Natural killer cell (primary cell): ENCODE data around the gene RIMS3. TPM values are rescaled to one million over a fixed set of nuclear protein-coding genes. Genes with fewer than 3 reads are reported as not detected.
"Not testable (repeated sequence)": the region's sequence is repeated elsewhere in the genome, so short reads cannot be mapped to it uniquely, and the experiment has no call there.

Source experiments
- ATAC-seq, 3 donors: fragments of 150-1000 bp in 2 of 3; fragments of 200-7000 bp in 1 of 3; cut with Tn5 transposase; 1 replicate in 1 of 3; 2 replicates in 2 of 3; pipeline ENCODE4 v1.10.0; 2021; ENCODE audit warnings: mild to moderate bottlenecking in 2 of 3, moderate library complexity in 2 of 3
- DNase-seq, 2 donors: peaks; one replicate each; pipeline versions ENCODE4 v3.0.0 to v3.0.0-alpha.2; 2013 to 2021; ENCODE audit warnings: mixed read lengths in 1 of 2
- H3K27ac ChIP-seq: one replicate; pipeline ENCODE4 v1.5.1; 2013; ENCODE audit warnings: mild to moderate bottlenecking, low read length
- H3K27me3 ChIP-seq: one replicate; pipeline ENCODE4 v1.6.1; 2013; ENCODE audit warnings: low read length; ENCODE audit not compliant: control insufficient read depth, insufficient read depth
- H3K36me3 ChIP-seq: one replicate; pipeline ENCODE4 v1.6.1; 2013; ENCODE audit warnings: low read length; ENCODE audit not compliant: control insufficient read depth, insufficient read depth
- H3K4me1 ChIP-seq: one replicate; pipeline ENCODE4 v1.6.1; 2013; ENCODE audit warnings: low read length; ENCODE audit not compliant: control insufficient read depth, insufficient read depth
- H3K4me3 ChIP-seq: one replicate; pipeline ENCODE4 v1.5.1; 2013; ENCODE audit warnings: low read length
- H3K9me3 ChIP-seq: one replicate; pipeline ENCODE4 v1.6.1; 2013; ENCODE audit warnings: low read length; ENCODE audit not compliant: control insufficient read depth, insufficient read depth
- H3K27ac Mint-ChIP-seq, 2 donors: one replicate each; pipeline ENCODE4 v1.8.0; 2022; ENCODE audit warnings: mild to moderate bottlenecking in 2 of 2, mixed read lengths in 2 of 2, moderate library complexity in 1 of 2
- H3K27me3 Mint-ChIP-seq, 2 donors: one replicate each; pipeline ENCODE4 v1.8.0; 2022; ENCODE audit warnings: low read depth in 2 of 2, mixed read lengths in 2 of 2
- H3K36me3 Mint-ChIP-seq: one replicate; pipeline ENCODE4 v1.8.0; 2022; ENCODE audit warnings: mixed read lengths
- H3K4me1 Mint-ChIP-seq, 2 donors: one replicate each; pipeline ENCODE4 v1.8.0; 2022; ENCODE audit warnings: mixed read lengths in 2 of 2
- H3K4me3 Mint-ChIP-seq: one replicate; pipeline ENCODE4 v1.8.0; 2022; ENCODE audit warnings: mild to moderate bottlenecking, moderate library complexity, mixed read lengths
- H3K9me3 Mint-ChIP-seq, 2 donors: one replicate each; pipeline ENCODE4 v1.8.0; 2022; ENCODE audit warnings: mixed read lengths in 2 of 2
- CTCF ChIP-seq: fragments of 200-600 bp; IDR thresholded peaks from one replicate; pipeline ENCODE4 v1.8.0; 2022; ENCODE audit warnings: antibody characterized with exemption
- WGBS: methylation state at CpG from one replicate; pipeline ENCODE4 v1.1.7; 2013; ENCODE audit warnings: missing lambda C conversion rate; ENCODE audit not compliant: insufficient coverage; 5-methylcytosine and 5-hydroxymethylcytosine counted together
- intact Hi-C: fragments of 100-400 bp; cut with micrococcal nuclease; formaldehyde crosslinking; loops from one replicate; pipeline ENCODE4 v1.14.2; 2022
- total RNA-seq, 4 donors: library from RNA; stranded (reverse); fragments of 120-200 nt in 1 of 4; gene quantifications; one replicate each; pipeline versions ENCODE4 v1.2.3 to v1.2.4, GENCODE V29; 2013 to 2022

Gene RIMS3
- total RNA-seq, 3 donors from 2014 or later (not counting 1 experiment from before 2014, with no cell fraction given), result 0.56 to 2.1 (median 1.1) TPM

- Mint-ChIP-seq H3K4me1 (peaks cover 20 to 22% of the 10 kb centered on the region in 2 donors), H3K36me3 (no peaks in the 10 kb centered on the region), H3K27me3 (no peaks in the 10 kb centered on the region), H3K27ac (no peak overlapping the region), H3K4me3 (no peak overlapping the region), H3K9me3 (no peaks in the 10 kb centered on the region)
- ATAC-seq, result no peak
- H3K27ac ChIP-seq, result no peak overlapping the region
- no peak for TF ChIP-seq CTCF
- no peaks in the 10 kb centered on the region for H3K9me3 ChIP-seq
- no peaks in the 10 kb centered on the region for H3K27me3 ChIP-seq
- no peaks in the 10 kb centered on the region for H3K36me3 ChIP-seq
- no peak overlapping the region for H3K4me3 ChIP-seq
- peaks cover 26% of the 10 kb centered on the region for H3K4me1 ChIP-seq
- DNase-seq, result no peak
- intact Hi-C loops, result no loop called here
Measured at GRCh38 chr1:40633523-40633922, 32.0 kb downstream of the RIMS3 start.

DNA sequence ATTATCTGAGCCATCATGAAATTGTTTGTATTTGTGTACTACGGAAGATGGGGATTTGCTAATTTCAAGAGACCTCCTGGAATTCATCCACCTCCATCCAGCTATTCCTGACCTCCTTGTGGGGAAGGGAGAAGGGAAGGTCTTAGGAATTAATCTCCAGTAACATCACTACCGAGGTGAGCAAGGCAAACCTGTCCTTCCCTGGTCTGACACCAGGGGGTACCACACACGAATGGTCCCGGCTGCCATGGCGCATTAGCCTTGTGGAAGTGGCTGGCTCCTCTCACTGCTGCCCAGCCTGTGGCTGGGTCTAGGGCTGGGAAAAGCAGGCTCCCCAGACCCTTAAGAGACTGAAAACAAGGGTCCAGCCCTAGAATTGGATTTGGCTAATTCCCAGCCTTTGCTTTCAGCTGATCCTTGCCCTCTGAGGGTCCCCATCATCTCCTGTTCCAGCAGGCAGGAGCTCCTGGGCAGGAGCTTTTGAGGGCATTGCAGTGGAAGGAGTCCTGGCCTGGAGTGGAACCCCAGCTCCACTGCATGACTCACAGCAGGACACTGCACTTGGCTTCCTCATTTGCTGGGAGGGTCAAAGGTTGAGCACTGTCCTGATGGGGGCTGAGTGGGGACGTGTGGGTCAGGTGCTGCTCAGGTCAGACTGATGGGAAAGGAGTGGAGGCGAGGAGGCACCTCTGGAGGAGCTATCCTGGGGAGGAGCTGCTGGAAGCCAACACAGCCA lies 34.8 kb downstream of the RIMS3 start:
- 82% methylated on average over 6 of the region's 7 CpGs for WGBS
- H3K27ac ChIP-seq, result no peak overlapping the region
- intact Hi-C loops, result no loop called here
- Mint-ChIP-seq H3K27ac (peak overlapping the region in 1 of 2 donors; percentile 80), H3K27me3 (no peaks in the 10 kb centered on the region), H3K9me3 (no peaks in the 10 kb centered on the region), H3K4me3 (no peak overlapping the region), H3K36me3 (no peaks in the 10 kb centered on the region), H3K4me1 (peaks cover 20 to 28% of the 10 kb centered on the region in 2 donors)
- TF ChIP-seq CTCF, result no peak
- ATAC-seq (peak in 1 of 3 donors; percentile 24), DNase-seq (peak in 1 of 2 donors; percentile 49)
- no peaks in the 10 kb centered on the region for H3K9me3 ChIP-seq
- no peaks in the 10 kb centered on the region for H3K27me3 ChIP-seq
- peaks cover 28% of the 10 kb centered on the region for H3K4me1 ChIP-seq
- H3K36me3 ChIP-seq, result no peaks in the 10 kb centered on the region
- no peak overlapping the region for H3K4me3 ChIP-seq

GRCh38 chr1:40629546-40629945 lies 35.9 kb downstream of the RIMS3 start:
- H3K9me3 Mint-ChIP-seq, H3K9me3 ChIP-seq, H3K36me3 Mint-ChIP-seq, H3K27me3 Mint-ChIP-seq, intact Hi-C loops, H3K4me3 ChIP-seq, H3K36me3 ChIP-seq, H3K27me3 ChIP-seq, H3K27ac ChIP-seq: not testable (repeated sequence)
- H3K4me3 Mint-ChIP-seq, result peak overlapping the region; percentile 53
- H3K4me1 Mint-ChIP-seq, result peaks cover 20 to 28% of the 10 kb centered on the region in 2 donors
- H3K27ac Mint-ChIP-seq, result peak overlapping the region; percentile 80
- 7% methylated on average over 4 of the region's 4 CpGs for WGBS
- peak in 2 of 3 donors; percentile 52 to 83 for ATAC-seq
- peaks cover 28% of the 10 kb centered on the region for H3K4me1 ChIP-seq
- DNase-seq, result peak in 1 of 2 donors; percentile 60

DNA sequence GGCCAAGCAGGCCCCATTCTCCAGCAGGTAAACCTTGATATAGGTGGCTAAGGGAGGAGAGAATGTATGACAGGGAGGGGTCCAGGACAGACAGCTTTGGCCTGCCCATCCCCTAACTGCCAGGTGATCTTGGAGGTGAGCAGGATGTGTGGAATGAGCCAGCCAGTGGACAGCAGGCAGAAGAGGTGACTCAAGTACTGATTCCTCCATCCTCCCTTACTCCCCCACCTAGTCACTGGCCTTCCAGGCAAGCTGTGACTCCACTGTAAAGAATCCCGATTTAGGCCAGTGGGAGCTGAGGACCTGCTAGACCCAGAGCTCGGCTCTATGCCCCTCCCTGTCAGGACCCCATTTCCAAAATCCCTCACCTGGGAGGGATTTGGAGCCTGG lies 36.6 kb downstream of the RIMS3 start:
- Mint-ChIP-seq H3K36me3 (no peaks in the 10 kb centered on the region), H3K27me3 (no peaks in the 10 kb centered on the region), H3K9me3 (no peaks in the 10 kb centered on the region), H3K4me3 (no peak overlapping the region), H3K27ac (peak overlapping the region; percentile 46 to 80), H3K4me1 (peaks cover 20 to 28% of the 10 kb centered on the region in 2 donors)
- H3K27ac ChIP-seq, result peak overlapping the region; percentile 5
- H3K36me3 ChIP-seq, result no peaks in the 10 kb centered on the region
- no peak for TF ChIP-seq CTCF
- no peak for ATAC-seq
- intact Hi-C loops, result no loop called here
- no peak for DNase-seq
- H3K9me3 ChIP-seq, result no peaks in the 10 kb centered on the region
- 97% methylated on average over 2 of the region's 2 CpGs for WGBS
- H3K4me1 ChIP-seq, result peaks cover 28% of the 10 kb centered on the region
- H3K27me3 ChIP-seq, result no peaks in the 10 kb centered on the region
- no peak overlapping the region for H3K4me3 ChIP-seq
